Placental epithelial cell (primary cell): ENCODE measurements around the gene KCNIP4. TPM values are rescaled to one million over a fixed set of nuclear protein-coding genes. Genes with fewer than 3 reads are reported as not detected.

Source experiments
- total RNA-seq: library from RNA; depleted of rRNA; stranded (reverse); fragments of >200 nt; gene quantifications from 2 replicates; pipeline ENCODE4 v1.2.3, GENCODE V29; 2012

The KCNIP4 gene
- 3.1 TPM in 2 replicates for total RNA-seq

DNA sequence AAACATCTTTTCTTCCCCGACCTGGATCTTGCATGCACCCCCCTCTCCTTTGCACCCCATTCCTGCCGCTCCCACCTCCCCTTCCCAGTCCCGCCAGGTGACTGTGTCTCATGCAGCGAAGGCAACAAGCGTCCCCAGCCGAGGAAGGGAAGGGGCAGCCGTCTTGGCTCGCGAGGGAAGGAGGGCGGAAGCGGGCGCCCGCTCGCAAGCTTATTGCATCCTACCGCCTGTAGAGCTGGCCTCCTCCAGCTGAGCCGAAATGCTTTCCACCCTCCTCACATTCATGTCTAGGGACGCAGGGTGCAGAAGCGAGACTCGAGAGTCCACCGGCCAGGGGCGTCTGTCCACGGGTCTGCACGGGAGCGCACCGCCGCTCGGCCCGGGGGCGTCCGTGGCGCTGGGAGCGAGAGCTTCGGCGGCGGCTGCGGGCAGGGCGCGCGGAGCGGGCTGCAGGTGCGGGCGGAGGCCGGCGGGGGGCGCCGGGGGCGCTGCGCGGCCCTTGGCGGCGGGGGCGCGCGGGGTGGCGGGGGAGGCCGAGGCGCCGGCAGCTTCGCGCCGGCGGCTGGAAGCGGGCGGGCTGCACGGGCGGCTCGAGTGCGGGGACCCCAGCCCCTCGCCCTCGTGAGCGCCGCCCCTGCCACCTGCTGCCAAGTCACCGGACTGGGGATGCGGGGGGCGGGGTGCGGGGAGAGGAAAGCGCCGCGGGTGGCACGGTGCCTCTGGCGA is at the start of gene KCNIP4:
Gene KCNIP4 (minus strand): TSS at position 426 of the 726 bp plus-strand sequence.

DNA sequence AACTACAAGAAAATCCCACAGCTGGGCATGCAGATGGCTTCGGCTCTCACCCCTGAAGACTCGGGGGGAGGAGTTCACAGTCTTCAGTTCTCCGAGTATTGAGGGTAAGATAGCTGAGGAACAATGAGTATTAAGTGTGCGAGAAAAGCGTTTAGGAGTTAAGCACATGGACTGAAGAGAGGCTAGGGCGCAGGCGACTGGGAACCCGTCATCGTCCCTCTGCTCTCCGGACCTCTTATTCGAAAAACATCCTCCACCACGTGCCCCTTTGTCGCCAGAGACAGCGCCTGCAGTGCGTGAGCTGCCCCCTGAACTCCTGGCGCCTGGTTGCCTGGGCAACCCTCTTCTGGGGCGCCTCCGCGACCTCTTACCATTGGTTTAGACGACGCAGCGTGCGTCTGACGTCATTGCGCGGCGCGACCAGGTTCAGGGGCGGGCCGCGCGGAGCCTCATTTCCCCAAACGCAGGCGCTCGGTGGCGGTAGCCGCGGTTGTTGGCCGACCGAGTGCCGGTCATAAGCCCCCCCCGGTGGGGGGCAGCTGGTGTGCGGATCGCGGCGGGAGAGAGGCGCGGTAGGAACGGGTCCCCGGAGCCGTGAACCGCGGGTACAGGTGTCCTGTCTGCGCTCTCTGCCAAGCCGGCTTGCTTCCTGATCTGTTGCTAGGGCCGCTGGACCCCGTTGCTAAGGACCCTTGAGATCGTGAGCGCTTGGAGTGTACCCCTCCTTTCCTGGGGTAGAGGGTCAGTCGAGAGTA is 1248.4 kb downstream of the KCNIP4 start, which contains the start of gene PACRGL:
Gene PACRGL (plus strand): TSS at position 452 of the 755 bp plus-strand sequence. CDS start 4,024 bp downstream, outside the sequence.

